Pancreas (tissue), 10 donors: ENCODE measurements around the gene FOXRED2. TPM values are rescaled to one million over a fixed set of nuclear protein-coding genes. Genes with fewer than 3 reads are reported as not detected.

Experiments used
- ATAC-seq, 4 donors: fragments of 200-7000 bp; cut with Tn5 transposase; one replicate each; pipeline versions ENCODE4 v1.8.0 to v1.9.1; 2020; ENCODE audit warnings: mild to moderate bottlenecking in 4 of 4, moderate library complexity in 4 of 4
- DNase-seq, 6 donors: peaks; one replicate each; pipeline ENCODE4 v3.0.0-alpha.2; 2020
- FAIRE-seq: peaks from 2 replicates; lab custom pipeline; 2012; peaks lifted over from hg19 to GRCh38; lab: Jason Lieb, UNC
- H3K27ac ChIP-seq, 4 donors: fragments of 200-600 bp; sonication (generic); 1 replicate in 3 of 4; 2 replicates in 1 of 4; pipeline versions ENCODE4 v1.5.0 to v1.8.0; 2020
- H3K27me3 ChIP-seq, 4 donors: fragments of 200-600 bp; one replicate each; pipeline ENCODE4 v1.8.0; 2021
- H3K36me3 ChIP-seq, 3 donors: fragments of 200-600 bp; sonication (generic) in 1 of 3; one replicate each; pipeline versions ENCODE4 v1.5.0 to v1.8.0; 2020 to 2021
- H3K4me1 ChIP-seq, 3 donors: fragments of 200-600 bp; one replicate each; pipeline ENCODE4 v1.8.0; 2021
- H3K4me3 ChIP-seq, 4 donors: fragments of 200-600 bp; sonication (generic) in 2 of 4; one replicate each; pipeline versions ENCODE4 v1.5.0 to v1.8.0; 2020 to 2021
- H3K9me3 ChIP-seq, 4 donors: fragments of 200-600 bp; one replicate each; pipeline ENCODE4 v1.8.0; 2021
- CTCF ChIP-seq, 4 donors: fragments of 200-600 bp; sonication (generic) in 3 of 4; IDR thresholded peaks; one replicate each; pipeline versions ENCODE4 v1.5.0 to v1.8.0; 2021; ENCODE audit warnings: antibody characterized with exemption in 4 of 4
- WGBS, 2 donors: extraction: QIAGEN DNeasy Blood & Tissue Kit; methylation state at CpG; one replicate each; pipeline ENCODE4 v1.1.7; 2013; 5-methylcytosine and 5-hydroxymethylcytosine counted together
- intact Hi-C, 3 donors: fragments of 100-400 bp; cut with DNase I; formaldehyde crosslinking; loops; one replicate each; pipeline versions ENCODE4 v1.11.1 to v1.14.2; 2022
- polyA plus RNA-seq, 2 donors: library from polyadenylated mRNA; stranded (reverse); fragments of 200-250 nt; gene quantifications; one replicate each; pipeline ENCODE4 v1.2.3, GENCODE V29; 2013
- total RNA-seq, 6 donors: library from RNA; stranded (reverse); fragmentation: NEBNext Ultra II Directional in 4 of 6; extraction: Animal tissue kit (Norgen Biotek cat#: 25700) in 4 of 6; gene quantifications; one replicate each; pipeline versions ENCODE4 v1.2.1 to v1.2.4, GENCODE V29; 2021 to 2023
- donor health status: healthy with polysubstance abuse.
- donor health status: DM: no; HTN: no; CAD: no; lungs with moderate emphysema.
- donor health status: DM: no; HTN: no; CAD: no.
- donor health status: control.
- donor health status: control.
- donor health status: Bipolar disorder and iron deficiency.
- donor health status: DM: yes; HTN: yes; CAD: no.
- donor health status: DM: no; HTN: no; CAD: no.
- donor health status: DM: no; HTN: no; CAD: no.
- donor health status: DM: yes; HTN: yes; CAD: no.

The FOXRED2 gene
- total and polyA plus RNA-seq, 8 donors = 2.0 to 6.0 (median 4.7) TPM

GRCh38 chr22:36466258-36466657 is 40.6 kb downstream of the FOXRED2 start:
- H3K27ac ChIP-seq = peak overlapping the region; percentile 92 to 97 (median 94)
- no peak for FAIRE-seq
- no peak for DNase-seq
- H3K27me3 ChIP-seq = no peaks in the 10 kb centered on the region
- H3K4me3 ChIP-seq = no peak overlapping the region
- WGBS, 2 donors = 72 to 76% methylated on average over 7 of the region's 7 CpGs
- no peak for TF ChIP-seq CTCF (IDR thresholded peaks at IDR 0.05)
- intact Hi-C loops = loop anchor here in 1 of 3 donors (5.0 kb wide), 1 partner anchor 164 kb away; no protein-coding TSS in a partner anchor
- peaks cover 21 to 36% (median 28%) of the 10 kb centered on the region in 3 donors for H3K4me1 ChIP-seq
- H3K36me3 ChIP-seq = no peaks in the 10 kb centered on the region
- ATAC-seq = no peak
- H3K9me3 ChIP-seq = no peaks in the 10 kb centered on the region

GRCh38 chr22:36465232-36466021 is 41.4 kb downstream of the FOXRED2 start:
- 14 to 16% methylated on average over 25 of the region's 25 CpGs for WGBS, 2 donors
- Histone ChIP-seq H3K27me3 (no peaks in the 10 kb centered on the region), H3K27ac (peak overlapping the region; percentile 92 to 97 (median 94)), H3K36me3 (no peaks in the 10 kb centered on the region), H3K4me1 (peaks cover 21 to 36% (median 28%) of the 10 kb centered on the region in 3 donors), H3K9me3 (no peaks in the 10 kb centered on the region), H3K4me3 (no peak overlapping the region)
- no peak for TF ChIP-seq CTCF (IDR thresholded peaks at IDR 0.05)
- intact Hi-C loops = loop anchor here in 1 of 3 donors (5.0 kb wide), 1 partner anchor 163 kb away; no protein-coding TSS in a partner anchor
- DNase-seq = peak; percentile 92 to 100 (median 99)
- peak; percentile 81 to 88 (median 86) for ATAC-seq
- FAIRE-seq = peak; percentile 37

GRCh38 chr22:36464715-36465231 is 42.1 kb downstream of the FOXRED2 start:
- Histone ChIP-seq H3K27me3 (no peaks in the 10 kb centered on the region), H3K9me3 (no peaks in the 10 kb centered on the region), H3K4me1 (peaks cover 21 to 33% (median 28%) of the 10 kb centered on the region in 3 donors), H3K36me3 (no peaks in the 10 kb centered on the region), H3K27ac (peak overlapping the region; percentile 92 to 97 (median 94)), H3K4me3 (no peak overlapping the region)
- 62 to 63% methylated on average over 20 of the region's 20 CpGs for WGBS, 2 donors
- FAIRE-seq (no peak), DNase-seq (peak in 3 of 6 donors; percentile 65 to 82 (median 74)), ATAC-seq (peak in 3 of 4 donors; percentile 0 to 2 (median 2))
- TF ChIP-seq CTCF (IDR thresholded peaks at IDR 0.05) = no peak
- intact Hi-C loops = loop anchor here in 1 of 3 donors (5.0 kb wide), 1 partner anchor 162 kb away; no protein-coding TSS in a partner anchor

- no peak for TF ChIP-seq CTCF (IDR thresholded peaks at IDR 0.05)
- FAIRE-seq = no peak
- ATAC-seq = no peak
- Histone ChIP-seq H3K9me3 (no peaks in the 10 kb centered on the region), H3K27ac (peak overlapping the region; percentile 92 to 97 (median 94)), H3K4me3 (no peak overlapping the region), H3K4me1 (peaks cover 21 to 32% (median 28%) of the 10 kb centered on the region in 3 donors), H3K36me3 (no peaks in the 10 kb centered on the region), H3K27me3 (no peaks in the 10 kb centered on the region)
- intact Hi-C loops = no loop called here
- peak in 1 of 6 donors; percentile 40 for DNase-seq
- 81 to 88% methylated on average over 17 of the region's 17 CpGs for WGBS, 2 donors
Observed at GRCh38 chr22:36463783-36464184, 43.1 kb downstream of the FOXRED2 start.
